GM23248 (cell line): Measurements from ENCODE around the gene MCM9.

Experiments used
- EZH2 ChIP-seq: fragments of 200-600 bp; sonication (generic); IDR thresholded peaks from 2 replicates; pipeline ENCODE4 v1.6.1; 2018; ENCODE audit warnings: antibody characterized with exemption, mild to moderate bottlenecking; ENCODE audit not compliant: insufficient read depth, poor library complexity, severe bottlenecking
- EZH2phosphoT487 ChIP-seq: fragments of 200-600 bp; sonication (generic); IDR thresholded peaks from 2 replicates; pipeline ENCODE4 v1.6.1; 2018; ENCODE audit warnings: antibody characterized with exemption, moderate library complexity, mild to moderate bottlenecking, low read depth; ENCODE audit not compliant: insufficient read depth

DNA sequence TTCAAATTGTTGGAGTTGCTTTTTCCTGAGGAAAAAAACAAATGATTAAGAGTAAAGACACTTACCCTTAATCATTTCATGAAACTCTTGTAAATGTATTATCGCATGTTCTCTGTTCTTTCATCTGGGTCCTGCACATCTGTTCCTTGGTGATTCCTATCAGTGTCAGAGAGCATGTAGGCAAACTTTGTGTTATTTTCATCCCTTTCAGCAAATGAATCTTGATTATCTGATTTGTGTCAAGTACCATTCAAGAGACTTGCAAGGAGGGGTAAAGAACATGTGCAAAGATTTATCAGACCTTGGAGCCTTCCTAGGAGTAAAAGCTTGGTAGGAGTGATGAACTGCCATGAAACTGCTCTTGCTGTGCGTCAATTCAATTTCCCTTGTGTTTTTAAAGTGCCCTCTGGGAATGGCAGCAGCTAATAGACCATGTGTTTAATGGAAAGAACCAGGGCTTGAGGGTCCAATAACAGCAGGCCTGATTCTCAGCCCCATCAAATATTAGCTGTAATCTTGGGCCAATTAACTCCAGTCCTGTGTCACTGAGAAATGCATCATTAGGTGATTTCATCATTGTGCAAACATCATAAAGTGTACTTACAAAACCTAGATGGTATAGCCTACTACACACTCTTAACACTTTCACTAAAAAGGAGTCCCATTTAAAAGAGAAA, 164.7 kb downstream of the MCM9 start:
- TF ChIP-seq EZH2phosphoT487 = no peak
- no peak for TF ChIP-seq EZH2
